ENCODE measurements around the gene ADAM15. TPM values are rescaled to one million over a fixed set of nuclear protein-coding genes. Genes with fewer than 3 reads are reported as not detected.

Gene ADAM15
- total RNA-seq, 1 donor from 2014 or later: 382 TPM

GRCh38 chr1:155082301-155083051 is 31.4 kb downstream of the ADAM15 start:
- no peaks in the 10 kb centered on the region for H3K9me3 Mint-ChIP-seq (ENCODE audit: unreplicated experiment)
- H3K4me3 Mint-ChIP-seq (ENCODE audit: unreplicated experiment): no peak overlapping the region
- TF ChIP-seq CTCF (IDR thresholded peaks at IDR 0.05; ENCODE audit: unreplicated experiment): no peak
- peak overlapping the region; percentile 48 for H3K27ac Mint-ChIP-seq (ENCODE audit: unreplicated experiment)
- H3K4me1 Mint-ChIP-seq (ENCODE audit: unreplicated experiment): peaks cover 32% of the 10 kb centered on the region
- peaks cover 13% of the 10 kb centered on the region for H3K36me3 Mint-ChIP-seq (ENCODE audit: low read depth, unreplicated experiment)
- peaks cover 42% of the 10 kb centered on the region for H3K27me3 Mint-ChIP-seq (ENCODE audit: unreplicated experiment)
- no peak for DNase-seq (ENCODE audit: low spot score)

GRCh38 chr1:155083052-155083541 is 32.0 kb downstream of the ADAM15 start:
- Mint-ChIP-seq H3K27me3 (ENCODE audit: unreplicated experiment) (peaks cover 41% of the 10 kb centered on the region), H3K4me3 (ENCODE audit: unreplicated experiment) (no peak overlapping the region), H3K36me3 (ENCODE audit: low read depth, unreplicated experiment) (peaks cover 18% of the 10 kb centered on the region), H3K9me3 (ENCODE audit: unreplicated experiment) (no peaks in the 10 kb centered on the region), H3K4me1 (ENCODE audit: unreplicated experiment) (peaks cover 31% of the 10 kb centered on the region), H3K27ac (ENCODE audit: unreplicated experiment) (no peak overlapping the region)
- DNase-seq (ENCODE audit: low spot score): no peak
- TF ChIP-seq CTCF (IDR thresholded peaks at IDR 0.05; ENCODE audit: unreplicated experiment): no peak

GRCh38 chr1:155083865-155084721 is 33.0 kb downstream of the ADAM15 start:
- Mint-ChIP-seq H3K4me3 (ENCODE audit: unreplicated experiment) (peak overlapping the region; percentile 92), H3K27me3 (ENCODE audit: unreplicated experiment) (peaks cover 40% of the 10 kb centered on the region), H3K36me3 (ENCODE audit: low read depth, unreplicated experiment) (peaks cover 18% of the 10 kb centered on the region), H3K9me3 (ENCODE audit: unreplicated experiment) (no peaks in the 10 kb centered on the region), H3K4me1 (ENCODE audit: unreplicated experiment) (peaks cover 30% of the 10 kb centered on the region), H3K27ac (ENCODE audit: unreplicated experiment) (peak overlapping the region; percentile 82)
- TF ChIP-seq CTCF (IDR thresholded peaks at IDR 0.05; ENCODE audit: unreplicated experiment): no peak
- no peak for DNase-seq (ENCODE audit: low spot score)

GRCh38 chr1:155084722-155085503 is 33.8 kb downstream of the ADAM15 start:
- H3K27me3 Mint-ChIP-seq (ENCODE audit: unreplicated experiment): peaks cover 31% of the 10 kb centered on the region
- peak; percentile 95 for DNase-seq (ENCODE audit: low spot score)
- peaks cover 14% of the 10 kb centered on the region for H3K36me3 Mint-ChIP-seq (ENCODE audit: low read depth, unreplicated experiment)
- peak overlapping the region; percentile 92 for H3K4me3 Mint-ChIP-seq (ENCODE audit: unreplicated experiment)
- peaks cover 25% of the 10 kb centered on the region for H3K4me1 Mint-ChIP-seq (ENCODE audit: unreplicated experiment)
- no peaks in the 10 kb centered on the region for H3K9me3 Mint-ChIP-seq (ENCODE audit: unreplicated experiment)
- H3K27ac Mint-ChIP-seq (ENCODE audit: unreplicated experiment): peak overlapping the region; percentile 82
- TF ChIP-seq CTCF (IDR thresholded peaks at IDR 0.05; ENCODE audit: unreplicated experiment): peak; percentile 79
